Skeletal muscle satellite cell (primary cell): ENCODE data around the gene METTL25.

Experiments
- H3K27me3 ChIP-seq: 2 replicates; pipeline ENCODE4 v1.7.0; 2013; ENCODE audit warnings: low read length; ENCODE audit not compliant: control insufficient read depth, insufficient read depth
- H3K36me3 ChIP-seq: 2 replicates; pipeline ENCODE4 v1.7.0; 2013; ENCODE audit warnings: mild to moderate bottlenecking, control low read depth, low read length; ENCODE audit not compliant: insufficient read depth
- H3K4me1 ChIP-seq: 2 replicates; pipeline ENCODE4 v1.7.0; 2013; ENCODE audit warnings: low read length; ENCODE audit not compliant: control insufficient read depth, insufficient read depth
- H3K4me2 ChIP-seq: 2 replicates; pipeline ENCODE4 v1.7.0; 2013; ENCODE audit warnings: mild to moderate bottlenecking, low read length
- H3K4me3 ChIP-seq: 2 replicates; pipeline ENCODE4 v1.7.0; 2013; ENCODE audit warnings: low read length
- H3K9ac ChIP-seq: 2 replicates; pipeline ENCODE4 v1.7.0; 2013; ENCODE audit warnings: mild to moderate bottlenecking, low read depth, low read length, moderate library complexity
- H3K9me3 ChIP-seq: replicated peaks from 2 replicates; pipeline ENCODE4 v1.7.0; 2013; ENCODE audit warnings: mild to moderate bottlenecking, control low read depth, low read length

Gene METTL25

GRCh38 chr12:82437744-82438143 is 79.4 kb downstream of the METTL25 start:
- H3K36me3 ChIP-seq: no peaks in the 10 kb centered on the region
- H3K27me3 ChIP-seq: no peaks in the 10 kb centered on the region
- H3K4me1 ChIP-seq: no peaks in the 10 kb centered on the region
- H3K9me3 ChIP-seq: no peaks in the 10 kb centered on the region
- H3K4me2 ChIP-seq: no peak overlapping the region
- H3K4me3 ChIP-seq: no peak overlapping the region
- no peak overlapping the region for H3K9ac ChIP-seq

DNA sequence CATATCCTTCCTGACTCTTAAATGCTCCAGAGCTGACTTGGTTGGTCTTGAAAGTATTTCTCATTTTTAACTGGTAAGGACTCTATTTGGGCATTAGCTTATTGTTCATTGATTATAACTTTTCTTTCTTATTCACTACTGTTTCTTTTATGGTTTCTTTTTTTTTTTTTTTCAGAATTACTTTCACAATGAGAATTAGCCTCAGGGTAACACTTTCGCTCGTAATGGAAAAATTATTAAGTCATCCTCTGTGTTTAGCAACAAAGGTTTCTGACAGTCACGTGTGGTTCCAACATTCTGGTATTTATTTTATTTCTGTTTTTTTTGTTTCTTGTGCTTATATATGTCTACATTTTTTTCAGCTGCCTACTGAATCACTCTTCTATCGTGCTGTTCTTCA is 80.0 kb downstream of the METTL25 start:
- H3K4me3 ChIP-seq: no peak overlapping the region
- no peaks in the 10 kb centered on the region for H3K9me3 ChIP-seq
- H3K36me3 ChIP-seq: no peaks in the 10 kb centered on the region
- no peak overlapping the region for H3K4me2 ChIP-seq
- no peak overlapping the region for H3K9ac ChIP-seq
- H3K27me3 ChIP-seq: no peaks in the 10 kb centered on the region
- H3K4me1 ChIP-seq: no peaks in the 10 kb centered on the region

DNA sequence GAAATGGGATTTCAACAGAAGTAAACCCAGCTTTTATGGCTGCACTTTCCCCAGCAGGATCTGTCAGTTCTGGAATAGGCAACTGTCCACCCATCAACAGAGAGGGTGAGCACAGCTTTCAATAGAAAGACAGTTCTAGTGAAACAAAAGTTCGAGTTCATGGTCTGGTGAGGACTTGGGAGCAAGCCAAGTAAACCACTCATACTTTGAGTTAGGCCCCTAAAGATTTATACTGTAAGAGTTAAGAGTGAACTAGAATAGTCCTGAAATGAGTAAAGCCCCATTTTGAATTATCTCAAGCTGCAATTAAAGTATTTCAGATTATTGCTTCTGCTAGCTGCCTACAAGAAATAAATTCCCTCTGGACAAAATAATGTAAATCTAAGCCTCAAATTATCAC is 82.6 kb downstream of the METTL25 start:
- Histone ChIP-seq H3K4me1 (no peaks in the 10 kb centered on the region), H3K27me3 (no peaks in the 10 kb centered on the region), H3K9me3 (no peaks in the 10 kb centered on the region), H3K4me2 (no peak overlapping the region), H3K36me3 (no peaks in the 10 kb centered on the region), H3K4me3 (no peak overlapping the region), H3K9ac (no peak overlapping the region)

DNA sequence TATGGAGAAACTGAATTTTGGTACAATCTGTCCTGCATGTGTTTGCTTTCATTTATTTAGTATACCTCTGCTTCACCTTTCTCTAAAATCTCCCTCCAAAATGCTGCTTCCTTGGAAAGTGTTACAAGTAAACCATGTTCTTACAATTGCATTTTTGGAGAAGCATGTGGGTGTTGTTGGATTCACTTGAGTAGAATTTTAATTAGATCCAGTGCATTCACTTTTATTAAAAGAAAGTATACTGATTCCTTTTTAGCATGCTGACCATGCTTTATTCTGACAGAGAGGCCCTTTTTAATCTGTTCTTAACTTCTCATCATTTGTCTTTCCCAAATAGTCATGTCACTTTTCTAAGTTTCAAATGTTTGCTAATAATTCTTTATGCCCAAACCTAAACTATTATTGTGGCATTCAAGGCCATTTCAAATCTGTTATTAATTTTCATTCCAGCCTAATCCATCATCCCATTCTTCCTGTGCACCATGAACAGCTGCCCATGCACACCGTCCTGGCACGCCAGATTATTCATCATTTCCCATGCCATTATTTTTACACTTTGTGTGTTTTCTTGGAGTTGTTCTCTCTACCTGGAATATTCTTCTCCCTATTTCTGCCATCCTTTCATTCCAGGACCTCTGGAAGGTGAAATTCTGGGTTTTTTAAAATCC is 90.7 kb downstream of the METTL25 start:
- H3K9ac ChIP-seq: no peak overlapping the region
- H3K4me1 ChIP-seq: no peaks in the 10 kb centered on the region
- H3K9me3 ChIP-seq: no peaks in the 10 kb centered on the region
- H3K27me3 ChIP-seq: no peaks in the 10 kb centered on the region
- no peak overlapping the region for H3K4me3 ChIP-seq
- H3K36me3 ChIP-seq: no peaks in the 10 kb centered on the region
- no peak overlapping the region for H3K4me2 ChIP-seq

DNA sequence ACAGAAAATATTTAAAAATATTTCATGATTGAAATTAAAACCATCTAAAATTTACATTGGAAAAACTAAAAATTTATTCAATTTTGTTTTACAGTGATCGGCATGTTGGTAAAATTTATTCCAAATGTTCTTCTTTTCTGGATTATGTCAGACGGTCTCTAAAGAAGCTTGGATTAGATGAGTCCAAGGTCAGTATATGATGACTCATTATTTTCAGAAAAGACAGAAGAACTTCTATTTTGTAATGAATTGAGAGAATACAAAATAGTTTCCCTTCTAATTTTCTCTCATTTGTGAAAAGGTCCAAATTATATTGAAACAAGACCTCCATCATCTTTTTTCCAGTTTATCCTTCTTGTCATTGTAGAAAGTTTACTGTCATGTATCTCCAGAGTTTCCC is 98.3 kb downstream of the METTL25 start:
- no peaks in the 10 kb centered on the region for H3K4me1 ChIP-seq
- no peaks in the 10 kb centered on the region for H3K27me3 ChIP-seq
- H3K4me2 ChIP-seq: no peak overlapping the region
- no peaks in the 10 kb centered on the region for H3K36me3 ChIP-seq
- no peak overlapping the region for H3K9ac ChIP-seq
- no peak overlapping the region for H3K4me3 ChIP-seq
- H3K9me3 ChIP-seq: no peaks in the 10 kb centered on the region

GRCh38 chr12:82458101-82458500 is 99.8 kb downstream of the METTL25 start:
- Histone ChIP-seq H3K27me3 (no peaks in the 10 kb centered on the region), H3K4me2 (no peak overlapping the region), H3K4me1 (no peaks in the 10 kb centered on the region), H3K36me3 (no peaks in the 10 kb centered on the region), H3K9ac (no peak overlapping the region), H3K4me3 (no peak overlapping the region), H3K9me3 (no peaks in the 10 kb centered on the region)

DNA sequence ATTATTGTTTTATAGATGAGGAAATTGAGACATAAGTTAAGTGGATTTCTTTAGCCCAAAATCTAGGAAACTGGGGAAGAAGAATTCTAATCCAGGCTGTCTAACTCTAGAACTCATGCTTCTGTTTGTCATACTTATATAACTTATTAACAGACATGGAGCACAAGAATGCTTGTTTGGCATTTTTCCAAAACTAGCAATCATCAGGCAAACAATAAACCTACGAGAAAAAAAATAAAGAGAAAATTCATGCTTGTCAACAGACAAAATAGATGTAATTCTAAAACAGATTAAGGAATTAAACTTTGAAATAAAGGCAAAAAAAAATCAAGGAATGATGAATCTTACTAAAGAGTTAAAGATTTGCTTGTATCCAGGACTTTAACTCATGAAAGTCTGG is 103.1 kb downstream of the METTL25 start:
- Histone ChIP-seq H3K4me2 (no peak overlapping the region), H3K9me3 (no peaks in the 10 kb centered on the region), H3K4me1 (peaks cover 9% of the 10 kb centered on the region), H3K36me3 (no peaks in the 10 kb centered on the region), H3K27me3 (no peaks in the 10 kb centered on the region), H3K4me3 (no peak overlapping the region), H3K9ac (no peak overlapping the region)

- Histone ChIP-seq H3K9ac (no peak overlapping the region), H3K4me2 (no peak overlapping the region), H3K9me3 (no peaks in the 10 kb centered on the region), H3K4me3 (no peak overlapping the region), H3K4me1 (peaks cover 9% of the 10 kb centered on the region), H3K36me3 (no peaks in the 10 kb centered on the region), H3K27me3 (no peaks in the 10 kb centered on the region)
Measured at GRCh38 chr12:82461836-82462235, 103.5 kb downstream of the METTL25 start.

DNA sequence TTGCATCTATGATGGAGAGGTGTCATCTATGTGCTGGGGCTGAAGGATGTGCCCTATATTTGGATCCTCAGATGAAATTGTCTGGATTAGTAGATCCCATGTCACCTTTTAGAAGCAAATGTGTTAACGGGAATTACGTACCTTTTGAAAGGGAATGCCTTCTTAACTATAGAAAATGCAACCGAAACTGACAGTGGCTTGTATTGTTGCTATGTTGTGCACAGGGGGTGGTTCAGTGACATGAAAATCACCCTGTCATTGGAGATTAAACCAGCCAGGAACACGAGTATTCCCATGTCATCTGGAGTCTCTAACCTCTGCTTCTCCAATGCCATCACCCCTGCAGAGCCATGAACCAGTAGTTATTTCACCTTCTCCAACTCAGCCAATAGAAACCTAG is 110.2 kb downstream of the METTL25 start:
- H3K4me3 ChIP-seq: no peak overlapping the region
- H3K4me2 ChIP-seq: no peak overlapping the region
- H3K4me1 ChIP-seq: peaks cover 13% of the 10 kb centered on the region
- H3K9me3 ChIP-seq: no peaks in the 10 kb centered on the region
- no peaks in the 10 kb centered on the region for H3K27me3 ChIP-seq
- no peaks in the 10 kb centered on the region for H3K36me3 ChIP-seq
- H3K9ac ChIP-seq: no peak overlapping the region

DNA sequence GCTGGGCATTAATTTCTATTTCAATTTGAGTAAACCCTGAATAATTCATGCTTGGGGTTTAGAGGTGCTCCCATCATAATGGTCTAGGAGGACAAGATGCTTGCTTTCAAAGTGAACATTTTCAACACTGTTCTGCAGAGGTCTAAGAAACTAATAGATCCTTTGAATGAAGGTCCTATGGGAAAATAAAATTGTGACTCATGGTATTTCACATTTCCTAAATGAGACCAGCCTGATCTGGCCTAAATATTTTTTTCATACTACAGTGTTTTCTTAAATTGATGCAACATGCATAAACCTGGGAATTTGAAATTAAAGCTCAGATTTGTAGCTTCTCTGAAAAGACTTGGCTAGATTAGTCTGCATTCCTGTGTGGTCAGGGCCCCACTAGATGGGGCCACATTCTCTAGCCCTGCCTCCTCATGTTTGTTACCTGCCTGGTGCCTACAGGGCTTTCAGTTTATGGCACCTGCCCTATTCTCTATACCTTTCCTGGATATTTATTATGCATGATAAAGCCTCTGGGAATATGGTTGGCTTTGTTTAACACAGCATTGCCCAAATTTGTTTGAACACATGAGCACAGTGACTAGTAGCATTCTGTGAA is 112.7 kb downstream of the METTL25 start:
- H3K27me3 ChIP-seq: no peaks in the 10 kb centered on the region
- no peaks in the 10 kb centered on the region for H3K36me3 ChIP-seq
- no peak overlapping the region for H3K4me3 ChIP-seq
- H3K4me2 ChIP-seq: no peak overlapping the region
- H3K4me1 ChIP-seq: peaks cover 17% of the 10 kb centered on the region
- no peak overlapping the region for H3K9ac ChIP-seq
- H3K9me3 ChIP-seq: no peaks in the 10 kb centered on the region

DNA sequence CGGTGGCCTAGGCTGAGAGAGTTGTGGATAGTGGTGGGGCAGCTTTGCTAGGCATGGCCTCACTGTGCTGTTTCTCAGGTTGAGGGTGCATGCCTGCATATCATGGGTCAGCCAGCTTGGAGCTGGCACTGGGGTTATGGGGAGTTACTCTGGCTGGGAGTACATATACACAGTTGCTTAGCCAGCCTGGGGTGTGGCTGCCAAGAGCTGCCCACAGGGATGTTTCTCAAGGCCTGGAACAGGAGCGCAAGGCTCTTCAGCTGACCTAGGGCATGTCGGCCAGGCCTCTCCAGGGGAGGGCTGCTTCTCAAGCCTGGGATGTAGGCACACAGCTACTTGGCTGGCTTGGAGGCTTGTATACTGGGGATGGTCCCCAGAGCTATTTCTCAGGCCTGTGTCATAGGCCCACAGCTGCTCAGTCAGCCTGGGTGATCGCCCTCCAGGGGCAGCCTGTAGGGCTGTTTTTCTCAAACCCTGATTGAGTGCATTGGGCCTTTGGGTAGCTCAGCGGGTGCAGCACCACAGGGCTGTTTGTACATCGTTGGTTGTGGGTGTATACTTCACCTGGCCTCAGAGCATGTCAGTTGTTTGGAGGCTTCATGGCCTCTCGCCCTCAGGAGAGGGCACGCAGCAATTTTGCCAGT is 114.9 kb downstream of the METTL25 start:
- H3K9me3 ChIP-seq: no peaks in the 10 kb centered on the region
- H3K4me2 ChIP-seq: no peak overlapping the region
- H3K27me3 ChIP-seq: no peaks in the 10 kb centered on the region
- H3K4me1 ChIP-seq: peaks cover 17% of the 10 kb centered on the region
- no peak overlapping the region for H3K9ac ChIP-seq
- H3K36me3 ChIP-seq: no peaks in the 10 kb centered on the region
- H3K4me3 ChIP-seq: no peak overlapping the region
